Nephron (organoid): Measurements from ENCODE around the gene FKBP5.

Experiments used
- H3K27ac Mint-ChIP-seq, 3 experiments: 2 replicates each; pipeline ENCODE4 v1.8.0; 2020; ENCODE audit warnings: mixed read lengths in 3 of 3, mild to moderate bottlenecking in 2 of 3, moderate library complexity in 1 of 3
- H3K27me3 Mint-ChIP-seq: 2 replicates; pipeline ENCODE4 v1.8.0; 2021; ENCODE audit warnings: low read depth, mild to moderate bottlenecking, moderate library complexity, mixed read lengths
- H3K36me3 Mint-ChIP-seq: 2 replicates; pipeline ENCODE4 v1.8.0; 2020; ENCODE audit warnings: low read depth, mixed read lengths
- H3K4me1 Mint-ChIP-seq: 2 replicates; pipeline ENCODE4 v1.8.0; 2020; ENCODE audit warnings: mixed read lengths
- H3K4me3 Mint-ChIP-seq, 3 experiments: 2 replicates each; pipeline ENCODE4 v1.8.0; 2020; ENCODE audit warnings: mild to moderate bottlenecking in 3 of 3, mixed read lengths in 3 of 3, moderate library complexity in 2 of 3
- H3K9me3 Mint-ChIP-seq: 2 replicates; pipeline ENCODE4 v1.8.0; 2020; ENCODE audit warnings: mixed read lengths
- CTCF ChIP-seq, 3 experiments: fragments of 200-600 bp; sonication (generic); IDR thresholded peaks; one replicate each; pipeline ENCODE4 v1.5.0; 2021; ENCODE audit warnings: antibody characterized with exemption in 3 of 3; ENCODE audit not compliant: unreplicated experiment in 3 of 3

The FKBP5 gene

GRCh38 chr6:35533981-35534380 is 154.7 kb downstream of the FKBP5 start:
- Mint-ChIP-seq H3K27ac (peak overlapping the region; percentile 43 to 86 (median 81)), H3K4me3 (peak overlapping the region in 1 of 3 experiments; percentile 6), H3K36me3 (no peaks in the 10 kb centered on the region), H3K9me3 (no peaks in the 10 kb centered on the region), H3K27me3 (no peaks in the 10 kb centered on the region), H3K4me1 (peaks cover 18% of the 10 kb centered on the region)
- no peak for TF ChIP-seq CTCF (IDR thresholded peaks at IDR 0.05; ENCODE audit: unreplicated experiment in 3 of 3)

GRCh38 chr6:35532126-35532525 is 156.6 kb downstream of the FKBP5 start:
- no peak for TF ChIP-seq CTCF (IDR thresholded peaks at IDR 0.05; ENCODE audit: unreplicated experiment in 3 of 3)
- Mint-ChIP-seq H3K27me3 (peaks cover under 1% of the 10 kb centered on the region), H3K4me1 (peaks cover 18% of the 10 kb centered on the region), H3K4me3 (no peak overlapping the region), H3K9me3 (no peaks in the 10 kb centered on the region), H3K36me3 (no peaks in the 10 kb centered on the region), H3K27ac (no peak overlapping the region)

- H3K27me3 Mint-ChIP-seq: peaks cover 23% of the 10 kb centered on the region
Observed at GRCh38 chr6:35524380-35525020, 164.2 kb downstream of the FKBP5 start.

More at GRCh38 chr6:35524380-35525020, 164.2 kb downstream of the FKBP5 start:
- no peaks in the 10 kb centered on the region for H3K36me3 Mint-ChIP-seq
- peaks cover 4% of the 10 kb centered on the region for H3K4me1 Mint-ChIP-seq
- no peak overlapping the region for H3K4me3 Mint-ChIP-seq
- H3K27ac Mint-ChIP-seq: no peak overlapping the region
- H3K9me3 Mint-ChIP-seq: no peaks in the 10 kb centered on the region
- TF ChIP-seq CTCF (IDR thresholded peaks at IDR 0.05; ENCODE audit: unreplicated experiment in 3 of 3): no peak
